Stomach (tissue), 4 donors: ENCODE data around the gene CP.

Experiments used
- CTCF ChIP-seq, 7 experiments: fragments of 450-650 bp in 4 of 7; fragments of 200-600 bp in 3 of 7; sonication (generic) in 3 of 7; IDR thresholded peaks; one replicate each; pipeline ENCODE4 v1.5.1; 2016 to 2019; ENCODE audit warnings: antibody characterized with exemption in 7 of 7, control low read depth in 2 of 7, mild to moderate bottlenecking in 1 of 7
- POLR2A ChIP-seq, 4 donors: fragments of 450-650 bp; IDR thresholded peaks; one replicate each; pipeline ENCODE4 v1.6.1; 2016; ENCODE audit warnings: antibody characterized with exemption in 4 of 4, control low read depth in 2 of 4, mild to moderate bottlenecking in 1 of 4, moderate library complexity in 1 of 4

- TF ChIP-seq POLR2A (IDR thresholded peaks at IDR 0.05) (no peak), CTCF (IDR thresholded peaks at IDR 0.05) (no peak)
Measured at GRCh38 chr3:149203758-149204157, 17.9 kb downstream of the CP start.
